22Rv1 (cell line): ENCODE data around the gene CRYBG1.

Experiments used
- CTCF ChIP-seq: fragments of 450-650 bp; IDR thresholded peaks from 2 replicates; pipeline ENCODE4 v1.5.1; 2017; ENCODE audit warnings: mild to moderate bottlenecking
- ZFX ChIP-seq: fragments of 450-650 bp; IDR thresholded peaks from 2 replicates; pipeline ENCODE4 v1.6.1; 2017; ENCODE audit warnings: antibody characterized with exemption, borderline replicate concordance

- no peak for TF ChIP-seq CTCF
- TF ChIP-seq ZFX = no peak
Observed at GRCh38 chr6:106579281-106579680, 218.8 kb downstream of the CRYBG1 start.
